K562 (cell line): ENCODE measurements around the gene IGF1R. TPM values are rescaled to one million over a fixed set of nuclear protein-coding genes. Genes with fewer than 3 reads are reported as not detected.

Experiments
- ATAC-seq: fragments of 200-7000 bp; cut with Tn5 transposase; 3 replicates; pipeline ENCODE4 v1.9.1; 2020; ENCODE audit warnings: moderate library complexity
- BruUV-seq: library from RNA; stranded (reverse); fragments of 400-500 nt; replicated peaks from 2 replicates; lab custom pipeline; 2021; lab: Mats Ljungman, UMichigan
- CTCF ChIA-PET: fragments of 300-600 bp; formaldehyde crosslinking; extraction: SDS; loops from one replicate; lab custom pipeline; 2021; ENCODE audit warnings: low intra/inter-chr PET ratio; lab: Yijun Ruan, JAX
- POLR2A ChIA-PET: fragments of 300-600, 350-650 bp; sonication (Branson Sonifier 250); formaldehyde crosslinking; extraction: SDS; loops from one replicate; lab custom pipeline; 2021; ENCODE audit warnings: antibody characterized with exemption, inconsistent platforms; lab: Yijun Ruan, JAX
- DNase-seq, 4 experiments: peaks; one replicate each; pipeline versions ENCODE4 v3.0.0 to v3.0.0-alpha.2; 2011 to 2018; ENCODE audit warnings: low spot score in 3 of 4, mixed read lengths in 3 of 4; ENCODE audit errors: extremely low read depth in 1 of 4
- FAIRE-seq: peaks from 2 replicates; lab custom pipeline; 2011; peaks lifted over from hg19 to GRCh38; lab: Jason Lieb, UNC
- H2AFZ ChIP-seq: 2 replicates; pipeline ENCODE4 v1.6.0; 2011; ENCODE audit warnings: low read depth, low read length, control low read depth, inconsistent platforms
- H3K27ac ChIP-seq: fragments of 200-600 bp; 3 replicates; pipeline ENCODE4 v1.8.0; 2011; ENCODE audit warnings: low read depth, mild to moderate bottlenecking, control low read depth, inconsistent platforms, low read length, moderate library complexity, mixed read lengths; ENCODE audit errors: extremely low read depth
- H3K27me3 ChIP-seq, 2 experiments: fragments of 300-600 bp in 1 of 2; 2 replicates in 1 of 2; 3 replicates in 1 of 2; pipeline versions ENCODE4 v1.6.0 to v1.8.0; 2011; ENCODE audit warnings: inconsistent platforms in 2 of 2, low read length in 2 of 2, mild to moderate bottlenecking in 1 of 2, mixed read lengths in 1 of 2, moderate library complexity in 1 of 2; ENCODE audit not compliant: control insufficient read depth in 2 of 2, insufficient read depth in 2 of 2
- H3K36me3 ChIP-seq: fragments of 300-600 bp; 3 replicates; pipeline ENCODE4 v1.8.0; 2011; ENCODE audit warnings: mild to moderate bottlenecking, low read length, inconsistent platforms; ENCODE audit not compliant: control insufficient read depth, insufficient read depth
- H3K4me1 ChIP-seq, 2 experiments: fragments of 200-600 bp in 1 of 2; replicated peaks in 1 of 2; 2 replicates in 1 of 2; 3 replicates in 1 of 2; pipeline versions ENCODE4 v1.5.1 to v1.8.0; 2011; ENCODE audit warnings: inconsistent platforms in 2 of 2, low read length in 2 of 2, mild to moderate bottlenecking in 1 of 2, mixed read lengths in 1 of 2, moderate library complexity in 1 of 2; ENCODE audit not compliant: control insufficient read depth in 2 of 2, insufficient read depth in 2 of 2
- H3K4me2 ChIP-seq: 2 replicates; pipeline ENCODE4 v1.6.1; 2011; ENCODE audit warnings: low read length, control low read depth, inconsistent platforms, mixed read lengths; ENCODE audit not compliant: insufficient read depth
- H3K4me3 ChIP-seq: fragments of 200-600 bp; sonication (generic), shearing (Covaris generic); 2 replicates; pipeline ENCODE4 v1.5.1; 2016; ENCODE audit warnings: control low read depth, inconsistent platforms
- H3K79me2 ChIP-seq: fragments of 200-600 bp; 3 replicates; pipeline ENCODE4 v1.8.0; 2011; ENCODE audit warnings: low read length, inconsistent platforms; ENCODE audit not compliant: control insufficient read depth, insufficient read depth
- H3K9ac ChIP-seq, 2 experiments: 2 replicates each; pipeline versions ENCODE4 v1.6.0 to v1.6.1; 2011; ENCODE audit warnings: low read depth in 2 of 2, low read length in 2 of 2, control low read depth in 1 of 2, inconsistent platforms in 1 of 2, mild to moderate bottlenecking in 1 of 2, mixed read lengths in 1 of 2; ENCODE audit not compliant: insufficient read depth in 1 of 2
- H3K9me1 ChIP-seq: one replicate; pipeline ENCODE4 v1.6.0; 2011; ENCODE audit warnings: inconsistent platforms, mild to moderate bottlenecking, low read length, moderate library complexity; ENCODE audit not compliant: control insufficient read depth, insufficient read depth
- H3K9me3 ChIP-seq: replicated peaks from 2 replicates; pipeline ENCODE4 v1.5.1; 2011; ENCODE audit warnings: low read depth, low read length, inconsistent platforms; ENCODE audit not compliant: control insufficient read depth, insufficient read depth
- H4K20me1 ChIP-seq: replicated peaks from 2 replicates; pipeline ENCODE4 v1.6.1; 2011; ENCODE audit warnings: low read length, inconsistent platforms, mixed read lengths; ENCODE audit not compliant: control insufficient read depth, insufficient read depth
- FOXP1 ChIP-seq: sonication (generic); formaldehyde crosslinking; IDR thresholded peaks from 2 replicates; pipeline ENCODE4 v1.8.0; 2022; ENCODE audit warnings: mild to moderate bottlenecking, missing genetic modification reagents
- KAT2B ChIP-seq: IDR thresholded peaks from one replicate; pipeline ENCODE4 v1.6.1; 2012; ENCODE audit warnings: low read depth, mild to moderate bottlenecking, control low read depth, inconsistent platforms, low read length, moderate library complexity
- L3MBTL2 ChIP-seq: fragments of 450-650 bp; IDR thresholded peaks from 2 replicates; pipeline ENCODE4 v1.6.1; 2016; ENCODE audit warnings: mild to moderate bottlenecking, moderate library complexity
- MTA3 ChIP-seq: fragments of 450-650 bp; formaldehyde crosslinking; IDR thresholded peaks from 2 replicates; pipeline ENCODE4 v1.6.1; 2017; ENCODE audit warnings: mild to moderate bottlenecking, borderline replicate concordance
- PHF8 ChIP-seq: fragments of 200-600 bp; sonication (generic); IDR thresholded peaks from 2 replicates; pipeline ENCODE4 v1.6.1; 2012; ENCODE audit warnings: mixed run types, mild to moderate bottlenecking, inconsistent platforms, low read length, moderate library complexity, borderline replicate concordance
- RBM17 ChIP-seq: fragments of 200-400 bp; formaldehyde crosslinking; IDR thresholded peaks from 2 replicates; pipeline ENCODE4 v1.6.1; 2017; ENCODE audit warnings: low read depth, mild to moderate bottlenecking, low read length, borderline replicate concordance
- TGIF2 ChIP-seq: sonication (generic); formaldehyde crosslinking; IDR thresholded peaks from 2 replicates; pipeline ENCODE4 v1.8.1; 2022; ENCODE audit warnings: mild to moderate bottlenecking, missing genetic modification reagents, moderate library complexity
- ZNF695 ChIP-seq: fragments of 450-650 bp; formaldehyde crosslinking; IDR thresholded peaks from 2 replicates; pipeline ENCODE4 v1.4.0; 2020; ENCODE audit warnings: mild to moderate bottlenecking, moderate library complexity
- ZNF764 ChIP-seq: fragments of 250-450 bp; sonication (Bioruptor Pico); IDR thresholded peaks from 2 replicates; pipeline ENCODE4 v1.4.0; 2020; ENCODE audit warnings: low read depth, mild to moderate bottlenecking, moderate library complexity
- WGBS: fragments of 100-300 bp; shearing (Covaris generic); methylation state at CpG from one replicate; pipeline ENCODE4 v1.1.6; 2016; ENCODE audit warnings: low coverage, mixed read lengths; ENCODE audit not compliant: insufficient coverage; ENCODE audit errors: missing lambda C conversion rate; 5-methylcytosine and 5-hydroxymethylcytosine counted together
- in situ Hi-C: fragments of 300-500 bp; cut with MboI; formaldehyde crosslinking; loops from 4 replicates; pipeline ENCODE4 v1.15.0; 2018; ENCODE audit warnings: inconsistent platforms, mixed read lengths
- intact Hi-C: fragments of 100-400 bp; cut with micrococcal nuclease; formaldehyde crosslinking; loops from 2 replicates; pipeline ENCODE4 v1.14.2; 2022
- polyA plus RNA-seq, 8 experiments: library from polyadenylated mRNA; depleted of rRNA in 4 of 8; stranded (reverse) in 5 of 8; unstranded in 3 of 8; fragments of >200 nt; fragmentation: Nextera tagmentation in 2 of 8; fragmentation: Illumina TruSeq in 1 of 8; extraction: Ambion mirVana in 2 of 8; extraction: Trizol in 1 of 8; gene quantifications; 2 replicates each; pipeline versions ENCODE4 v1.2.1 to v1.2.3, GENCODE V29; 2011 to 2014; ENCODE audit warnings: inconsistent platforms in 1 of 8, missing spikeins in 1 of 8
- total RNA-seq, 7 experiments: library from RNA; depleted of rRNA in 6 of 7; stranded (reverse); fragments of >200 nt in 6 of 7; fragmentation: Illumina TruSeq in 2 of 7; extraction: Trizol in 2 of 7; gene quantifications; 2 replicates each; pipeline versions ENCODE4 v1.2.1 to v1.2.3, GENCODE V29; 2011 to 2021; ENCODE audit warnings: low replicate concordance in 1 of 7
- TF ChIP-seq, protein P1 (sequence below): fragments of 450-650 bp; formaldehyde crosslinking; IDR thresholded peaks from 2 replicates; pipeline ENCODE4 v1.4.0; 2022; ENCODE audit warnings: missing genetic modification characterization
- TF ChIP-seq, protein P2 (sequence below): fragments of 200-800 bp; sonication (Bioruptor generic); IDR thresholded peaks from 2 replicates; pipeline ENCODE4 v1.6.1; 2017; ENCODE audit warnings: missing genetic modification characterization, missing compliant biosample characterization
- TF ChIP-seq, protein P3 (sequence below): fragments of 450-650 bp; formaldehyde crosslinking; conservative IDR thresholded peaks from 2 replicates; pipeline ENCODE4 v1.4.0; 2022; ENCODE audit warnings: mild to moderate bottlenecking, missing genetic modification characterization

The IGF1R gene
- total and polyA plus RNA-seq, 9 of the 15 experiments (the other 6 are each of a cell fraction or from before 2014, with no cell fraction given) = 0.35 to 8.0 (median 1.6) TPM

GRCh38 chr15:98942431-98942830 lies 294.1 kb downstream of the IGF1R start:
- Histone ChIP-seq H3K9me1 (no peaks in the 10 kb centered on the region), H3K4me1 (no peaks in the 10 kb centered on the region), H3K4me3 (no peak overlapping the region), H3K79me2 (no peaks in the 10 kb centered on the region), H4K20me1 (no peaks in the 10 kb centered on the region; the same call in 1 of the 2 replicates), H3K9me3 (peaks cover 2% of the 10 kb centered on the region; the same call in 1 of the 2 replicates), H3K9ac (no peak overlapping the region), H3K4me2 (no peak overlapping the region), H2AFZ (no peak overlapping the region), H3K36me3 (no peaks in the 10 kb centered on the region), H3K27ac (no peak overlapping the region), H3K27me3 (peaks cover 9 to 63% of the 10 kb centered on the region in 2 experiments; a peak in 3 of 5 replicates)
- in situ Hi-C loops (no loop called here), intact Hi-C loops (no loop called here)
- no peak for ATAC-seq
- ChIA-PET CTCF (no interaction called here), POLR2A (no interaction called here)
- 9% methylated on average over 7 of the region's 7 CpGs for WGBS
- no peak for TF ChIP-seq MTA3
- TF ChIP-seq, protein P1, sequence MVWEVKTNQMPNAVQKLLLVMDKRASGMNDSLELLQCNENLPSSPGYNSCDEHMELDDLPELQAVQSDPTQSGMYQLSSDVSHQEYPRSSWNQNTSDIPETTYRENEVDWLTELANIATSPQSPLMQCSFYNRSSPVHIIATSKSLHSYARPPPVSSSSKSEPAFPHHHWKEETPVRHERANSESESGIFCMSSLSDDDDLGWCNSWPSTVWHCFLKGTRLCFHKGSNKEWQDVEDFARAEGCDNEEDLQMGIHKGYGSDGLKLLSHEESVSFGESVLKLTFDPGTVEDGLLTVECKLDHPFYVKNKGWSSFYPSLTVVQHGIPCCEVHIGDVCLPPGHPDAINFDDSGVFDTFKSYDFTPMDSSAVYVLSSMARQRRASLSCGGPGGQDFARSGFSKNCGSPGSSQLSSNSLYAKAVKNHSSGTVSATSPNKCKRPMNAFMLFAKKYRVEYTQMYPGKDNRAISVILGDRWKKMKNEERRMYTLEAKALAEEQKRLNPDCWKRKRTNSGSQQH (CRISPR knock-in tag) = no peak
- FAIRE-seq = no peak
- no TSS peak for BruUV-seq
- DNase-seq = no peak

- CTCF ChIA-PET = no interaction called here
- H3K27ac ChIP-seq = no peak overlapping the region
- intact Hi-C loops = no loop called here
- no peak overlapping the region for H3K4me2 ChIP-seq
- in situ Hi-C loops = no loop called here
- H2AFZ ChIP-seq = no peak overlapping the region
- no peak for ATAC-seq
- H3K4me1 ChIP-seq = no peaks in the 10 kb centered on the region
- no peaks in the 10 kb centered on the region for H3K9me1 ChIP-seq
- no peaks in the 10 kb centered on the region for H3K36me3 ChIP-seq
- no peak for FAIRE-seq
- peaks cover 9 to 61% of the 10 kb centered on the region in 2 experiments; a peak in 3 of 5 replicates for H3K27me3 ChIP-seq
- 9% methylated on average over 5 of the region's 5 CpGs for WGBS
- H3K9ac ChIP-seq = no peak overlapping the region
- no TSS peak for BruUV-seq
- H3K79me2 ChIP-seq = no peaks in the 10 kb centered on the region
- POLR2A ChIA-PET = no interaction called here
- no peaks in the 10 kb centered on the region; the same call in 1 of the 2 replicates for H4K20me1 ChIP-seq
- H3K4me3 ChIP-seq = no peak overlapping the region
- H3K9me3 ChIP-seq = peaks cover 2% of the 10 kb centered on the region; the same call in 1 of the 2 replicates
- DNase-seq = no peak
- TF ChIP-seq ZNF764 (CRISPR knock-in tag) = no peak
- no peak for TF ChIP-seq PHF8
- TF ChIP-seq TGIF2 (CRISPR knock-in tag) = no peak
- TF ChIP-seq, protein P2, sequence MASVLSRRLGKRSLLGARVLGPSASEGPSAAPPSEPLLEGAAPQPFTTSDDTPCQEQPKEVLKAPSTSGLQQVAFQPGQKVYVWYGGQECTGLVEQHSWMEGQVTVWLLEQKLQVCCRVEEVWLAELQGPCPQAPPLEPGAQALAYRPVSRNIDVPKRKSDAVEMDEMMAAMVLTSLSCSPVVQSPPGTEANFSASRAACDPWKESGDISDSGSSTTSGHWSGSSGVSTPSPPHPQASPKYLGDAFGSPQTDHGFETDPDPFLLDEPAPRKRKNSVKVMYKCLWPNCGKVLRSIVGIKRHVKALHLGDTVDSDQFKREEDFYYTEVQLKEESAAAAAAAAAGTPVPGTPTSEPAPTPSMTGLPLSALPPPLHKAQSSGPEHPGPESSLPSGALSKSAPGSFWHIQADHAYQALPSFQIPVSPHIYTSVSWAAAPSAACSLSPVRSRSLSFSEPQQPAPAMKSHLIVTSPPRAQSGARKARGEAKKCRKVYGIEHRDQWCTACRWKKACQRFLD (CRISPR knock-in tag) = no peak
- no peak for TF ChIP-seq FOXP1
- TF ChIP-seq L3MBTL2 = no peak
- TF ChIP-seq KAT2B = no peak
- TF ChIP-seq, protein P3, sequence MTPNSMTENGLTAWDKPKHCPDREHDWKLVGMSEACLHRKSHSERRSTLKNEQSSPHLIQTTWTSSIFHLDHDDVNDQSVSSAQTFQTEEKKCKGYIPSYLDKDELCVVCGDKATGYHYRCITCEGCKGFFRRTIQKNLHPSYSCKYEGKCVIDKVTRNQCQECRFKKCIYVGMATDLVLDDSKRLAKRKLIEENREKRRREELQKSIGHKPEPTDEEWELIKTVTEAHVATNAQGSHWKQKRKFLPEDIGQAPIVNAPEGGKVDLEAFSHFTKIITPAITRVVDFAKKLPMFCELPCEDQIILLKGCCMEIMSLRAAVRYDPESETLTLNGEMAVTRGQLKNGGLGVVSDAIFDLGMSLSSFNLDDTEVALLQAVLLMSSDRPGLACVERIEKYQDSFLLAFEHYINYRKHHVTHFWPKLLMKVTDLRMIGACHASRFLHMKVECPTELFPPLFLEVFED (CRISPR knock-in tag) = no peak
- no peak for TF ChIP-seq RBM17
- no peak for TF ChIP-seq ZNF695 (CRISPR knock-in tag)
These were observed 294.7 kb downstream of the IGF1R start for GRCh38 chr15:98943051-98943508.
